GM19043 (cell line): ENCODE results near the gene BCS1L.
"Not testable (repeated sequence)": the region's sequence is repeated elsewhere in the genome, so short reads cannot be mapped to it uniquely, and the experiment has no call there.

Experiments
- ATAC-seq: cut with Tn5 transposase; IDR thresholded peaks from one replicate; pipeline ENCODE4 v1.9.1; 2021; ENCODE audit warnings: low read depth; ENCODE audit not compliant: unreplicated experiment

BCS1L gene

GRCh38 chr2:218659988-218660358 is 490 bp downstream of the BCS1L start:
- ATAC-seq: no peak

- ATAC-seq: no peak
Measured at GRCh38 chr2:218662377-218662776, 2.9 kb downstream of the BCS1L start.

- ATAC-seq: no peak
Measured at GRCh38 chr2:218662827-218663226, 3.3 kb downstream of the BCS1L start.

GRCh38 chr2:218663901-218664300 is 4.4 kb downstream of the BCS1L start:
- ATAC-seq: no peak

GRCh38 chr2:218664653-218665052 is 5.2 kb downstream of the BCS1L start:
- no peak for ATAC-seq

- ATAC-seq: no peak
Measured at GRCh38 chr2:218671097-218671653, 11.7 kb downstream of the BCS1L start.

- peak; percentile 97 for ATAC-seq
Measured at GRCh38 chr2:218671654-218672566, 12.4 kb downstream of the BCS1L start, which contains the start of the genes RNF25 and STK36. Gene RNF25, minus strand, starts transcription at chr2:218672002. Its CDS starts 32 bp downstream, at chr2:218671970. Gene STK36, plus strand, starts transcription at chr2:218672086. Its CDS starts 744 bp downstream, at chr2:218672830.

GRCh38 chr2:218679119-218679518 is 19.6 kb downstream of the BCS1L start:
- no peak for ATAC-seq

GRCh38 chr2:218680061-218680460 is 20.6 kb downstream of the BCS1L start:
- no peak for ATAC-seq

GRCh38 chr2:218687400-218688060 is 28.0 kb downstream of the BCS1L start:
- ATAC-seq: not testable (repeated sequence)

- no peak for ATAC-seq
Measured at GRCh38 chr2:218691234-218691633, 31.8 kb downstream of the BCS1L start.

- no peak for ATAC-seq
Measured at GRCh38 chr2:218694405-218695145, 35.1 kb downstream of the BCS1L start.

- no peak for ATAC-seq
Measured at GRCh38 chr2:218698885-218699284, 39.4 kb downstream of the BCS1L start.

GRCh38 chr2:218701806-218702205 is 42.3 kb downstream of the BCS1L start:
- ATAC-seq: no peak

- ATAC-seq: no peak
Measured at GRCh38 chr2:218703341-218703740, 43.9 kb downstream of the BCS1L start.

GRCh38 chr2:218708086-218708485 is 48.6 kb downstream of the BCS1L start:
- no peak for ATAC-seq

GRCh38 chr2:218709908-218710307 is 50.4 kb downstream of the BCS1L start:
- no peak for ATAC-seq

- no peak for ATAC-seq
Measured at GRCh38 chr2:218710334-218710686, 50.8 kb downstream of the BCS1L start.

- ATAC-seq: peak; percentile 90
Measured at GRCh38 chr2:218710687-218711549, 51.4 kb downstream of the BCS1L start, which contains the start of gene TTLL4. Gene TTLL4, plus strand, starts transcription at chr2:218710835. Its CDS starts 26,842 bp downstream, at chr2:218737677.

GRCh38 chr2:218711550-218711929 is 52.1 kb downstream of the BCS1L start:
- ATAC-seq: no peak
